Kidney epithelial cell (primary cell): ENCODE measurements around the gene GREB1. TPM values are rescaled to one million over a fixed set of nuclear protein-coding genes. Genes with fewer than 3 reads are reported as not detected.
A peak's percentile ranks its signal among the peaks of the same experiment; 100 is the strongest.

Source experiments
- DNase-seq: peaks from one replicate; pipeline ENCODE4 v3.0.0-alpha.2; 2010; ENCODE audit warnings: low read depth
- H3K27me3 ChIP-seq: 2 replicates; pipeline ENCODE4 v1.6.0; 2011; ENCODE audit warnings: low read length; ENCODE audit not compliant: control insufficient read depth, insufficient read depth
- H3K36me3 ChIP-seq: 2 replicates; pipeline ENCODE4 v1.5.1; 2011; ENCODE audit warnings: low read length; ENCODE audit not compliant: control insufficient read depth, insufficient read depth
- H3K4me3 ChIP-seq: 2 replicates; pipeline ENCODE4 v1.5.1; 2011; ENCODE audit warnings: low read depth, mild to moderate bottlenecking, control low read depth, low read length
- total RNA-seq: library from RNA; depleted of rRNA; stranded (reverse); fragments of >200 nt; gene quantifications from 2 replicates; pipeline ENCODE4 v1.2.3, GENCODE V29; 2015
- TF ChIP-seq, protein P1 (sequence below): IDR thresholded peaks from 2 replicates; pipeline ENCODE4 v1.5.1; 2011; ENCODE audit warnings: mild to moderate bottlenecking, moderate library complexity, low read length, control low read depth, inconsistent platforms; ENCODE audit not compliant: insufficient read depth, poor library complexity, severe bottlenecking

GREB1 gene
- total RNA-seq, 1 donor from 2014 or later = 2.8 TPM

DNA sequence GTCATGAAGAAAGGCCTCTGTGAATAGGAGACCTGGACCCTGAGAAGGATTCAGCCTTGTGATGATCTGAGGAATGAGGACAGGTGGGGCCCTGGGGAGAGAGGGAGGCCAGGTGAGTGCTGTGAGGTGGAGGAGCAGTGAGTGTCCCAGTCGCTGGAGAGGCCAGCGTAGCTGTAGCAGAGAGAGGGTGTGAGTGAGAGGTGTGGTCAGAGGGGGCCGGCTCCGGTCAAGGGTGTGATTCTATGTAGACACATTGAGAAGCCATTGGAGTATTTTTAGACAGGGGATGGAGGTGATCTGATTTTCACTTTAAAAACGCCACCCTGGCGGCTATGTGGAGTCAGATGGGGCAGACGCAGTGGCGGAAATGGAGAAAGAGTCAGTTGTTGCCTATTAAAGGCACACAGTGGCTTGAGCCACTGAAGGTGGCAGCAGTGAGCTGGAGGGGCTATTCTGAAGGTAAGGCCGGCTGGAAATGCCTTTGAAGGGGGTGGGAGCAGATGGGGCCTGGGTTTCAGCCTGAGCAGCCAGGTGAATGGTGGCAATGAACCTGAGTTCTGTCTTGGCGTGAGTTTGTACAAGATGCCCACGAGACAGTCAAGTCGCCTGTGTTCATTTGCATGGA, 55.6 kb downstream of the GREB1 start:
- peaks cover 2% of the 10 kb centered on the region for H3K27me3 ChIP-seq
- TF ChIP-seq, protein P1, sequence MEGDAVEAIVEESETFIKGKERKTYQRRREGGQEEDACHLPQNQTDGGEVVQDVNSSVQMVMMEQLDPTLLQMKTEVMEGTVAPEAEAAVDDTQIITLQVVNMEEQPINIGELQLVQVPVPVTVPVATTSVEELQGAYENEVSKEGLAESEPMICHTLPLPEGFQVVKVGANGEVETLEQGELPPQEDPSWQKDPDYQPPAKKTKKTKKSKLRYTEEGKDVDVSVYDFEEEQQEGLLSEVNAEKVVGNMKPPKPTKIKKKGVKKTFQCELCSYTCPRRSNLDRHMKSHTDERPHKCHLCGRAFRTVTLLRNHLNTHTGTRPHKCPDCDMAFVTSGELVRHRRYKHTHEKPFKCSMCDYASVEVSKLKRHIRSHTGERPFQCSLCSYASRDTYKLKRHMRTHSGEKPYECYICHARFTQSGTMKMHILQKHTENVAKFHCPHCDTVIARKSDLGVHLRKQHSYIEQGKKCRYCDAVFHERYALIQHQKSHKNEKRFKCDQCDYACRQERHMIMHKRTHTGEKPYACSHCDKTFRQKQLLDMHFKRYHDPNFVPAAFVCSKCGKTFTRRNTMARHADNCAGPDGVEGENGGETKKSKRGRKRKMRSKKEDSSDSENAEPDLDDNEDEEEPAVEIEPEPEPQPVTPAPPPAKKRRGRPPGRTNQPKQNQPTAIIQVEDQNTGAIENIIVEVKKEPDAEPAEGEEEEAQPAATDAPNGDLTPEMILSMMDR = peak; percentile 6
- H3K36me3 ChIP-seq = no peaks in the 10 kb centered on the region
- H3K4me3 ChIP-seq = no peak overlapping the region
- DNase-seq = no peak

DNA sequence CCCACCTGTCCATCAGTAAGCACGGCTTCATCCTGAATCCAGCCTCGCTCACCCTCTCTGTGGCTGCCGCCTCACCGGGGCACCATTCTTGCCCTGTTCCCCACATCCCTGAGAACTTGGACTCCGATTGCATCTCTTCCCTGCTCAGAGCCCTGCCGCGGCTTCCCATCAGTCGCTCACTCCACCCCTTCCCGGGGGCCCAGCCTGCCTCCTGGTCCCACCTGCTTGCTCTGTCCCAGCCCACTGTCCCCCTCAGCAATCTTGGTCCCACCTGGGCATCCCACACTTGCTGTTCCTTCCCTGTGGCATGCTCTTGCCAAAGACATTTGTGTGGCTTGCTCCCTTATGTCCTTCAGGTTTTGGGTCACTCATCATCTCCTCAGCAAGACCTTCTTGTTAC, 56.3 kb downstream of the GREB1 start:
- TF ChIP-seq, protein P1 = no peak
- peaks cover 2% of the 10 kb centered on the region for H3K27me3 ChIP-seq
- H3K4me3 ChIP-seq = no peak overlapping the region
- no peak for DNase-seq
- no peaks in the 10 kb centered on the region for H3K36me3 ChIP-seq

DNA sequence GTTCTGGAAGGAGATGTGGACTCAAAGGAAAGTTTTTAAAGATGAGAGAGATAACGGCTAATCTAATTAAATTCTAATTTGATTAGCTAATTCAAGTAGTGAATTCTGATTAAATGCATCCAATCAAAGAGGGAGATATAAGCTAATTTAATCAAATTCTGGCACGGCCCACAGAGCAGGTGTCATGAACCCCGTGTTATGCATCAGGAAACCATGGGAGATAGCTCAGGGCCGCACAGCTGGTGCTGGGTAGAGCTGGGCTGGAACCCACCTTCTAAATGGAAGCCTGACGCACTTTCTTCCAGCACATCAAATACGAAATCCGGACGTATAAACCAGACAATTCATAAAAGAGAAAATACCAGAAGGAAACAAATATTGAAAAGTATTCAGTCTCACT, 57.2 kb downstream of the GREB1 start:
- Histone ChIP-seq H3K36me3 (no peaks in the 10 kb centered on the region), H3K4me3 (no peak overlapping the region), H3K27me3 (peaks cover 2% of the 10 kb centered on the region)
- TF ChIP-seq, protein P1 = no peak
- DNase-seq = no peak

DNA sequence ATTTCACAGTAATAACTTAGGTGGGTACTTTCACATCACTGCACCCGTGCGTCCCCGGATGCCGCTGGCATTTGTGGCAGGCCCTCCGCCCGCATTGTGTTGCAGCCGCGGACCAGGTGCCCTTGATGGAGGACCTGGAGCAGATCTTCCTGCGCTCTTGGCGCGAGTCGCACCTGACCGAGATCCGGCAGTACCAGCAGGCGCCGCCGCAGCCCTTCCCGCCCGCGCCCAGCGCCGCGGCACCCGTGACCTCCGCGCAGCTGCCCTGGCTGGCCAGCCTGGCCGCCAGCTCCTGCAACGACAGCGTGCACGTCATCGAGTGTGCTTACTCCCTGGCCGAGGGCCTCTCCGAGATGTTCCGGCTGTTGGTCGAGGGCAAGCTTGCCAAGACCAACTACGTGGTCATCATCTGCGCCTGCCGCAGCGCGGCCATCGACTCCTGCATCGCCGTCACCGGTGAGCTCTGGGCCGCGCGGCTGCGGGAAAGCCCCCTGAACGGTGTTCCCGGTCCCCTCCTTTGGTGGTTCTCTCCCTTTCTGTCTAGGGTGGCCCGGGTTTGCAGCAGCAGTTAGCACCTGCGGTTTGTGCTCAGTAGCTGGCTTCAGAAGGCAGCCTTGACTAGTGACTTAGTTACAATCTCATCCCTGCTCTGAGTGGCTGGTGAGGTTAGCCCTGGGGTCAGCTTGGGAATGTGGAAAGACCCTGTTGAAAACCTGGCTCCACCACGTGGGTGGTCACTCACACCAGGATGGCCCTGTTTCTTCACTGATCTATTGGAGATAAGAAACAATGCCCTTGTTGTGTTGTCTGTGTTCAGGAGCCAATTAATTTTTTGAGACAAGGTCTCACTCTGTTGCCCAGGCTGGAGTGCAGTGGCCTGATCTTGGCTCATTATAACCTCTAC, 59.1 kb downstream of the GREB1 start:
- no peak overlapping the region for H3K4me3 ChIP-seq
- H3K36me3 ChIP-seq = no peaks in the 10 kb centered on the region
- H3K27me3 ChIP-seq = peaks cover 7% of the 10 kb centered on the region
- DNase-seq = no peak
- TF ChIP-seq, protein P1 = no peak

DNA sequence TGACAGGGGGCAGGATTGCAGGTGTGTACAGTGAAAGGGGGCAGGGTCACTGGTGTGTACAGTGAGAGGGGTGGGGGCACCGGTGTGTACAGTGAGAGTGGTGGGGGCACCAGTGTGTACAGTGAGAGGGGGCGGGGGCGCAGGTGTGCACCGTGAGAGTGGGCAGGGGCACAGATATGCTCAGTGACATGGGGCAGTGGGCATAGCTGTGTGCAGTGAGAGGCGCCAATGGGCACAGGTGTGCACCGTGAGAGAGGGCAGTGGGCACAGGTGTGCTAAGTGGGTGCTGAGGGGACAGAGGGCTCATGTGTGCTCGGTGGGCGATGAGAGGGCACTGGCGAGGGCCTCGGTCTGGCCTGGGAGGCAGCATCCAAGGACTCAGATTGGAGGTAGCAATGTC, 63.0 kb downstream of the GREB1 start:
- Histone ChIP-seq H3K4me3 (no peak overlapping the region), H3K27me3 (peaks cover 10% of the 10 kb centered on the region), H3K36me3 (no peaks in the 10 kb centered on the region)
- DNase-seq = no peak
- TF ChIP-seq, protein P1 = no peak
